NCI-H526 treated with DMSO at 0.1 percent for 48 hours (cell line): ENCODE data around the gene CSNK2A2.

ENCODE experiments used
- DNase-seq: peaks from one replicate; lab custom pipeline; 2025; lab: John Stamatoyannopoulos, UW

The CSNK2A2 gene

DNA sequence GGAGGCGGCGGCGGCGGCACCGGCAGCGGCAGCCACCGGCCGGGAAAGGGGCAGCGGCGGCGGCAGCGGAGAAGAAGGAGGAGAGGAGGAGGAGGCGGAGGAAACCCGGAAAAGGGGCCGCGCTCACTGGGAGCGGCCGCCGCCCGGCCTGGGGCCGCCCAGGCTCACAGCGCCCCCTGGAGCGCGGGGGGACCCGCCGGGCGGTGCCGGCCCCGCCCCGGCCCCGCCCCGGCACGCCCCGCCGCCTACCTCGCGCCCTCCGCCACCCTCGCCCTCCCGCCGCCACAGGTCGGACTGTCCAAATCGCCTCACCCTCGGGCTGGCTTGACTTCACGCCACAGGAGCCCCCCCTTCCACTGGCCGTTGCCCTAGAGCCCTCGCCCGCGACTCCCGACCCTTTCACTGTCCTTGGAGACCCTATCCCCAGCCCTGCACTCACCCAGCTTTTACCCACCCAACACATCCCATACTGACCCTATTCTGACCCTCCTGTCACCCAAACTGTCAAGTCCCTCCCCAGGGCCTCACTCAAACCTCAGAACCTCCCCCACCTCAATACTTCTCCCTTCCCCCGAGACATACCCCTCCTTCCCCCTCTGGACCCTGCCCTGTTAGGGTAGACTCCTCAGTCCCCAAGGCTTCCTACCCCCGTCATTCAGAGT, at the start of gene CSNK2A2:
Gene CSNK2A2, minus strand, starts transcription at position 85 of the 662 bp plus-strand sequence. CDS start 370 bp downstream, outside the sequence.
- DNase-seq, result peak; percentile 5

GRCh38 chr16:58243528-58244004, 45.7 kb upstream of the CSNK2A2 start:
- no peak for DNase-seq

DNA sequence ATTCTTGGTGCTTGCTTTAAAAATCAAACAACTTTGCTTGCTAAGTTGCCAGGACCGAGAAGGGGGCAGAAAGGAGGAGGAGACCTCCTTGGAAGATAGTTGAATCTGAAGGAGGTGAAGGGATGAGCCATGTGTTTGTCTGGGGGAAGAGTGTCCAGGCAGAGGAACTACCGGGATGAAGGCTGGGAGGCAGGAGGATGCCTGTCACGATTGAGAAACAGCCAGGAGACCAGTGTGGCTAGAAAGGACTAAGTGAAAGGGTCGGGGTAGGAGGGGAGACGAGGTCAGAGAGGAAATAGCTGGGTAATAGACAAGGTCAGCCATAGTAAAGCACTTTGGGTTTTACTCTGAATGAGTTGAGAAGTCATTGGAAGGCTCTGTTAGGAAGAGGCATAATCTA, 38.9 kb upstream of the CSNK2A2 start:
- DNase-seq, result no peak

GRCh38 chr16:58236231-58236690, 38.4 kb upstream of the CSNK2A2 start:
- DNase-seq, result peak; percentile 32

GRCh38 chr16:58235663-58236062, 37.8 kb upstream of the CSNK2A2 start:
- no peak for DNase-seq

- DNase-seq, result no peak
Measured at GRCh38 chr16:58234831-58235595, 37.1 kb upstream of the CSNK2A2 start.

GRCh38 chr16:58230259-58230658, 32.4 kb upstream of the CSNK2A2 start:
- no peak for DNase-seq

- no peak for DNase-seq
Measured at GRCh38 chr16:58226790-58227189, 28.9 kb upstream of the CSNK2A2 start.

GRCh38 chr16:58225965-58226602, 28.2 kb upstream of the CSNK2A2 start:
- no peak for DNase-seq

DNA sequence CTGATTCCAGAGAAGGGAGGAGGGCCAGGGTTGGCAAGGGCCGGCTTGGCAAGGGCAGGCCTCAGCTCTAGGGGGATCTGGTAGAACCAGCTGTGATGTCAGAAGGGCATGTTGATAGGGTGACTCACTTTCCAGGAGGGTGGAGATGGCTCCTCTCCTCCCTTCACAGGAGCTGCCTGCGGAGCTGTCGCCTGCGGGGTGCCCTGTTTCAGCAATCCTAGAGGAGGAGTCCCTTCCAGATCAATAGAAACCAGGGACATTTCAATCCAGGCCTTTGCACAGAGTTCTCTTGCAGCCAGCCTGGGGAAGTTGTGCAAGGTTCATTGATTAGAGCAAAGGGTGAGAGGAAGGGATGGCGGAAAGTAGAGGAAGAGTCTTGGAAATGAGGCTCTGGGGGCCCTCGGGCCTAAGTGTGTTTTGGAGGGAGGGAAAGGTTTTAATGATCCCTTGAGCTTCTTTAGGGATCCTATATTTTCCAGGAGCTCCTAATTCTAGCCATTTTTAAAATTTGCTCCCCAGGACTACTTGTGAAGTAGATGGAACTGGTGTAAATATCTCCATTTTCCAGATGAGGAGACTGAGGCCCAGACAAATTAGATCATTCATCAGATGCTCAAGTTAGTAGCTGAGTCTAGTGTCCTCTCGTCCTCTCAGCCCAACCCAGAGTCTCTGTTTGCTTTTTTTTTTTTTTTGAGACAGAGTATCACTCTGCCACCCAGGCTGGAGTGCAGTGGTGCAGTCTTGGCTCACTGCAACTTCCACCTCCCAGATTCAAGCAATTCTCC, 24.8 kb upstream of the CSNK2A2 start:
- no peak for DNase-seq

- DNase-seq, result no peak
Measured at GRCh38 chr16:58219432-58219831, 21.5 kb upstream of the CSNK2A2 start.

DNA sequence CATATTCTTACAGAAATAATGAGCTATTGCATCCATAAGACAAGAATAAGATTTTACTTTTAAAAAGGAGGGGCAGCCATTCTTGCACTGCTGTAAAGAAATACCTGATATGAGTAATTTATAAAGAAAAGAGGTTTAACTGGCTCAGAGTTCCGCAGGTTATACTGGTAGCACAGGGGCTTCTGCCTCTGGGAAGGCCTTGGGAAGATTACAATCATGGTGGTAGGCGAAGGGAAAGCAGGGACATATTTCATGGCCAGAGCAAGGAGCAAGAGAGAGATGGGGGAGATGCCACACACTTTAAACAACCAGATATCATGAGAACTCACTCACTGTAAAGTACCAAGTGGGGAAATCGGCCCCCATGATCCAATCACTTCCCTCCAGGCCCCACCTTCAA, 20.9 kb upstream of the CSNK2A2 start:
- no peak for DNase-seq

GRCh38 chr16:58217311-58217925, 19.5 kb upstream of the CSNK2A2 start:
- no peak for DNase-seq

- DNase-seq, result no peak
Measured at GRCh38 chr16:58212824-58213655, 15.1 kb upstream of the CSNK2A2 start.

GRCh38 chr16:58211846-58212245, 13.9 kb upstream of the CSNK2A2 start:
- no peak for DNase-seq

GRCh38 chr16:58211245-58211644, 13.3 kb upstream of the CSNK2A2 start:
- DNase-seq, result no peak

GRCh38 chr16:58205276-58206036, 7.5 kb upstream of the CSNK2A2 start:
- DNase-seq, result no peak

DNA sequence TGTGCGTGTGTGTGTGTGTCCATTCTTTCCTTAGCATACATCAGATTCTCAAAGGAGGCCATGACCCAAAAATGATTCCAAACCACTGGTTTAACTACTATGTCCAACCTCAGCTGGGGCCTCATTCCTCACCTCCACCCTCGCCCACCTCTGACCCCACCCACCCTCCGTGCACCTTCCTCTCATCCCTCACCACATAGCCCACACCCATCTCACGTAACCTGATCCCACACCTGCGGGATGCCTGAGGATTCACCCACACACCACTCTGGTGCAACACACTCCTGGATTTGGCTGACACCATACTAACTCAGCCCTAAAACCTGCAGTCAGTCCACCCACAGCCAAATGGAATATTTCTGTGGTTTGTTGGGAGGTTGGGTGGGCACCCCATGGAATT, 3.3 kb upstream of the CSNK2A2 start:
- no peak for DNase-seq

- DNase-seq, result no peak
Measured at GRCh38 chr16:58200004-58200797, 2.3 kb upstream of the CSNK2A2 start.
